ENCODE measurements around the gene ARHGAP44. TPM values are rescaled to one million over a fixed set of nuclear protein-coding genes. Genes with fewer than 3 reads are reported as not detected.

The ARHGAP44 gene, protein sequence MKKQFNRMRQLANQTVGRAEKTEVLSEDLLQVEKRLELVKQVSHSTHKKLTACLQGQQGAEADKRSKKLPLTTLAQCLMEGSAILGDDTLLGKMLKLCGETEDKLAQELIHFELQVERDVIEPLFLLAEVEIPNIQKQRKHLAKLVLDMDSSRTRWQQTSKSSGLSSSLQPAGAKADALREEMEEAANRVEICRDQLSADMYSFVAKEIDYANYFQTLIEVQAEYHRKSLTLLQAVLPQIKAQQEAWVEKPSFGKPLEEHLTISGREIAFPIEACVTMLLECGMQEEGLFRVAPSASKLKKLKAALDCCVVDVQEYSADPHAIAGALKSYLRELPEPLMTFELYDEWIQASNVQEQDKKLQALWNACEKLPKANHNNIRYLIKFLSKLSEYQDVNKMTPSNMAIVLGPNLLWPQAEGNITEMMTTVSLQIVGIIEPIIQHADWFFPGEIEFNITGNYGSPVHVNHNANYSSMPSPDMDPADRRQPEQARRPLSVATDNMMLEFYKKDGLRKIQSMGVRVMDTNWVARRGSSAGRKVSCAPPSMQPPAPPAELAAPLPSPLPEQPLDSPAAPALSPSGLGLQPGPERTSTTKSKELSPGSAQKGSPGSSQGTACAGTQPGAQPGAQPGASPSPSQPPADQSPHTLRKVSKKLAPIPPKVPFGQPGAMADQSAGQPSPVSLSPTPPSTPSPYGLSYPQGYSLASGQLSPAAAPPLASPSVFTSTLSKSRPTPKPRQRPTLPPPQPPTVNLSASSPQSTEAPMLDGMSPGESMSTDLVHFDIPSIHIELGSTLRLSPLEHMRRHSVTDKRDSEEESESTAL
- total RNA-seq, result 5.9 and 6.4 TPM in 2 replicates

DNA sequence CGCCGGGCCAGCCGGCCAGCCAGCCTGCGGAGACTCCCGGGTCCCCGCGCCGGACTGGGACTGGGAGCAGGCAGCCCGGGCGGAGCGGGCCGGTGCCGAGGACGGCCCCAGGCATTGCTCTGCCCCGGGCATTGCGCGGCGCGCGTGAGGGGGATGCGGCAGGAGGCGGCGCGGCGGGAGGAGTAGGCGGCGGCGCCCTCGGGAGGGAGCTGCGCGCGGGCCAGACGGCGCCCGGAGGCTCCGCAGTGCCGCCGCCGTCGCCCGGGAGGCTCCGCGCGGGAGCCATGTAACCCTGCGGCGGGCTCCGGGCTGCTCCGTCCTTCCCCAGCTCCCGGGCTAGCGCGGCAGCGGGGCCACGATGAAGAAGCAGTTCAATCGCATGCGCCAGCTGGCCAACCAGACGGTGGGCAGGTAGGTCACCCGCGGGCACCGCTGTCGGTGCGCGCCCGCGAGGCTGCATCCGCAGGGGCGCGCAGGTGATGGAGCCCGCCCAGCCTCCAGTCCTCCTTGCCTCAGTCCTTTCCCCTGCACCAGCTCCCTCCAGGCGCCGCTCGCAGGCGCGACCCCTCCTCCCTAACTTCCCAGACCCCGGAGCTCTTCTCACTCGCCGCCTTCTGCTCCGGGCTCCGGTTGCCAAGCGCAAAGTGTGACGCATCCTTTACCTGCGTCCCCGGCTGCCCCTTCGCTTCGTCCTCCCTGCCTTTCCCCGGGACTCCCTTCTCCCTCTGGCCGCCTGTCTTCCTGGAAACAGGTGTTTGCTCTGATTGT is at the start of gene ARHGAP44:
ARHGAP44 (plus strand) TSS at position 18 of the 768 bp plus-strand sequence; CDS start at position 359, 341 bp downstream.
- Histone ChIP-seq H3K4me3 (ENCODE audit: low read depth, low read length) (peak within 1 kb of the TSS; percentile 78), H3K36me3 (ENCODE audit: control insufficient read depth, insufficient read depth, low read length) (no peaks in the 10 kb centered on the region), H3K27me3 (ENCODE audit: control insufficient read depth, insufficient read depth, low read length) (peaks cover 3% of the 10 kb centered on the region)
- TF ChIP-seq, protein P1, sequence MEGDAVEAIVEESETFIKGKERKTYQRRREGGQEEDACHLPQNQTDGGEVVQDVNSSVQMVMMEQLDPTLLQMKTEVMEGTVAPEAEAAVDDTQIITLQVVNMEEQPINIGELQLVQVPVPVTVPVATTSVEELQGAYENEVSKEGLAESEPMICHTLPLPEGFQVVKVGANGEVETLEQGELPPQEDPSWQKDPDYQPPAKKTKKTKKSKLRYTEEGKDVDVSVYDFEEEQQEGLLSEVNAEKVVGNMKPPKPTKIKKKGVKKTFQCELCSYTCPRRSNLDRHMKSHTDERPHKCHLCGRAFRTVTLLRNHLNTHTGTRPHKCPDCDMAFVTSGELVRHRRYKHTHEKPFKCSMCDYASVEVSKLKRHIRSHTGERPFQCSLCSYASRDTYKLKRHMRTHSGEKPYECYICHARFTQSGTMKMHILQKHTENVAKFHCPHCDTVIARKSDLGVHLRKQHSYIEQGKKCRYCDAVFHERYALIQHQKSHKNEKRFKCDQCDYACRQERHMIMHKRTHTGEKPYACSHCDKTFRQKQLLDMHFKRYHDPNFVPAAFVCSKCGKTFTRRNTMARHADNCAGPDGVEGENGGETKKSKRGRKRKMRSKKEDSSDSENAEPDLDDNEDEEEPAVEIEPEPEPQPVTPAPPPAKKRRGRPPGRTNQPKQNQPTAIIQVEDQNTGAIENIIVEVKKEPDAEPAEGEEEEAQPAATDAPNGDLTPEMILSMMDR (IDR thresholded peaks at IDR 0.05; ENCODE audit: insufficient read depth, low read length, poor library complexity, severe bottlenecking), result no peak
- no peak for DNase-seq (ENCODE audit: low read depth)

DNA sequence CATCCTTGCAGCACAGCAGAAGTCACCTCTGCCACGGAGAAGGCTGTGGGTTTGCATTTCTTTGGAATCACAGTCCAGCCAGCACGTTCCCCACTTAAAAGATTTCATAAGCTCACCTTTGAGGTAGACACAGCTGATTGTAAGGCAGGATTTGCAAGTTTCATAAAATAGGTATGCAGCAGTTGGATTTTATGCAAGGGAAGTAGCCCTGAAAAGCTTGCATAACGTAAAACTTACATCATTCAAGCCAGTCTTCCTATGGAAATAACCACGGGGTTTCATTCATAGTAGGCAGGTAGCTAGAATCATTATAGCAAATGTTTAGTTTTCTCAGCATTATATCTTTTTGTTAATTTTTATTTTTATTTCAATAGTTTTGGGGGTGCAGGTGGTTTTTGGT is 49.8 kb upstream of the ARHGAP44 start:
- Histone ChIP-seq H3K36me3 (ENCODE audit: control insufficient read depth, insufficient read depth, low read length) (no peaks in the 10 kb centered on the region), H3K27me3 (ENCODE audit: control insufficient read depth, insufficient read depth, low read length) (no peaks in the 10 kb centered on the region), H3K4me3 (ENCODE audit: low read depth, low read length) (no peak overlapping the region)
- TF ChIP-seq, protein P1 (IDR thresholded peaks at IDR 0.05; ENCODE audit: insufficient read depth, low read length, poor library complexity, severe bottlenecking), result no peak
- DNase-seq (ENCODE audit: low read depth), result no peak

DNA sequence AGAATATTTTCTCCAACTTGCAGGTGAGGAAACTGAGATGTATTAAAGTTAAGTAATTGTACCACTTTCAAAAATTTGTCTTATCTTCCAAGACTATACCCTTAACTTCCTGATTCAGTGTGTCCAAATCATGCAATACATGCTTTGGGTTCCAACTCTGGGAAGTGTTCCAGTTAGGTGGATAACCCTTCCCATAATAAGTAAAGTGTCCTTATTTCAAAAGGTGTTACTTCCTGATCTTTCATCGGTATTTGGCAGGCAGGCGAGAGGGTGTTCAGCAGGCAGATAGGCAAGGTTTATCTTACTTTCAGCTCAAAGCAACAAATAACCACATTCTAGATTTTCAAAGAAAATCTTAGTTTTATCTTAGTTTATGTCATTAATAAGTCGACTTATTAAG is 46.3 kb upstream of the ARHGAP44 start:
- TF ChIP-seq, protein P1 (IDR thresholded peaks at IDR 0.05; ENCODE audit: insufficient read depth, low read length, poor library complexity, severe bottlenecking), result no peak
- DNase-seq (ENCODE audit: low read depth), result no peak
- Histone ChIP-seq H3K36me3 (ENCODE audit: control insufficient read depth, insufficient read depth, low read length) (no peaks in the 10 kb centered on the region), H3K27me3 (ENCODE audit: control insufficient read depth, insufficient read depth, low read length) (no peaks in the 10 kb centered on the region), H3K4me3 (ENCODE audit: low read depth, low read length) (no peak overlapping the region)

DNA sequence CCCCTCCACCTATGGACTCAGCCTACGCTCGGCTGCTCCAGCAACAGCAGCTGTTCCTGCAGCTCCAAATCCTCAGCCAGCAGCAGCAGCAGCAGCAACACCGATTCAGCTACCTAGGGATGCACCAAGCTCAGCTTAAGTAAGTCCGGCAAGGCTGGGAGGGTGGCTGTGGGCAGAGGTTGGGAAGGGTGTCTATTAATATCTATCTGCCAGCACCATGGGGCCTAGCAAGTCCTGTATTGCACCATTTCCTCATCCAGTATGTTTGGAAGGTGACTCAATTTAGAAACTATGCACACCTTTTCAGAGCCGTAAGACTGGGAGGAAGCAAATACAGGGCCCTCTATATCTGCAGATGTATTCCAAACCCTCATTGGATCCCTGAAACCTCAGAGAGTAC is 45.0 kb upstream of the ARHGAP44 start:
- no peak overlapping the region for H3K4me3 ChIP-seq (ENCODE audit: low read depth, low read length)
- TF ChIP-seq, protein P1 (IDR thresholded peaks at IDR 0.05; ENCODE audit: insufficient read depth, low read length, poor library complexity, severe bottlenecking), result no peak
- DNase-seq (ENCODE audit: low read depth), result no peak
- H3K36me3 ChIP-seq (ENCODE audit: control insufficient read depth, insufficient read depth, low read length), result no peaks in the 10 kb centered on the region
- no peaks in the 10 kb centered on the region for H3K27me3 ChIP-seq (ENCODE audit: control insufficient read depth, insufficient read depth, low read length)

DNA sequence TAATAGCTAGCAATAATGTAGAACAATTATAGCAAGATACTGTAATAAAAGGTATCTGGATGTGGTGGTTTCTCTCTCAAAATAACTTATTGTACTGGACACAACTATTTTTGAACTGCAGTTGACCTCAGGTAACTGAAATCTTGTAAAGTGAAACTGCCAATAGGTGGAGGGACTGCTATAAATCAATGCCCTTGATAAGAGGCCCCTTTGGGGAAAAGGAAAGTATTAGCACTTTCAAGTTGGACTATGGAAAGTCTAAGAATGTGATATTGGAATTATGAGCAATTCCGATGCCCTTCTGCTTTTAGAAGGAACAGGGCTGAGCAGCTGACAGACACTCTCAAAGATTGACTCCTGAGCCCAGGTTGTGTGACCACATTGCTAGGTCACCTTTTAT is 44.5 kb upstream of the ARHGAP44 start:
- Histone ChIP-seq H3K27me3 (ENCODE audit: control insufficient read depth, insufficient read depth, low read length) (no peaks in the 10 kb centered on the region), H3K4me3 (ENCODE audit: low read depth, low read length) (no peak overlapping the region), H3K36me3 (ENCODE audit: control insufficient read depth, insufficient read depth, low read length) (no peaks in the 10 kb centered on the region)
- DNase-seq (ENCODE audit: low read depth), result no peak
- TF ChIP-seq, protein P1 (IDR thresholded peaks at IDR 0.05; ENCODE audit: insufficient read depth, low read length, poor library complexity, severe bottlenecking), result no peak
